ENCODE data around the gene CCDC110. TPM values are rescaled to one million over a fixed set of nuclear protein-coding genes. Genes with fewer than 3 reads are reported as not detected.

The CCDC110 gene
- total RNA-seq, 1 experiment from 2014 or later, result 2.7 TPM

DNA sequence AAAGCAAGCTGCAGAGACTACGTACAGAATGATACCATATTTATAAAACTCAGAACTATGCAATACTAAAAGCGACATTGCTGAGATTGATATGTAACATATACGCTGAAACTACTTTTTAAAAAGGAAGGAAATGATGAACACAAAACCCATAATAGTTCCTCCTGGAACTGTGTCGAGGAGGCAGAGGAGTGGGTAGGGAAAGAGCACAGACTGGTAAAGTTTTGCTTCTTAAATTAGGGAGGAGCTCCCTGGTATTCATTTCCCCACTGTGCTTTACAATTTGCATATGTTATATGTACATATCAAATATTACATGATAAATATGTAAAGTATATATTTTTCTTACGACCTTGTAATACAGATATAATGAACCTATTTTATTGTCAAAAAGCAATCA lies 59.7 kb downstream of the CCDC110 start:
- no TSS peak for BruUV-seq (replicated peaks)
- Histone ChIP-seq H3K9ac (ENCODE audit: low read length) (no peak overlapping the region), H3K4me2 (ENCODE audit: low read length) (no peak overlapping the region), H3K79me2 (ENCODE audit: insufficient read depth, low read length) (no peaks in the 10 kb centered on the region), H3K9me3 (ENCODE audit: control insufficient read depth in 1 of 2, insufficient read depth in 1 of 2, low read depth in 1 of 2, low read length in 2 of 2) (no peaks in the 10 kb centered on the region), H3K36me3 (ENCODE audit: control insufficient read depth in 1 of 2, insufficient read depth in 2 of 2, low read length in 2 of 2) (peaks cover 0 to 4% of the 10 kb centered on the region in 2 experiments; a peak in 1 of 4 replicates), H3K9me2 (ENCODE audit: insufficient read depth) (no peaks in the 10 kb centered on the region), H3K4me1 (ENCODE audit: control insufficient read depth in 1 of 2, insufficient read depth in 2 of 2, low read length in 2 of 2) (no peaks in the 10 kb centered on the region), H3K27me3 (ENCODE audit: insufficient read depth, low read length) (no peaks in the 10 kb centered on the region), H3K27ac (ENCODE audit: low read depth, low read length) (no peak overlapping the region), H2AFZ (ENCODE audit: low read depth, low read length, poor library complexity, severe bottlenecking) (no peak overlapping the region), H3K4me3 (replicated peaks in 1 of 2; ENCODE audit: low read depth in 1 of 2, low read length in 2 of 2) (no peak overlapping the region), H4K20me1 (ENCODE audit: insufficient read depth) (no peaks in the 10 kb centered on the region)
- CTCF ChIA-PET, result no interaction called here
- RAD21 ChIA-PET (ENCODE audit: low non-redundant PET in 1 of 2, low total read pairs in 2 of 2, uncharacterized antibody in 2 of 2, unreplicated experiment in 2 of 2), result no interaction called here
- POLR2A ChIA-PET, result no interaction called here
- TF ChIP-seq REST (IDR thresholded peaks at IDR 0.05; ENCODE audit: low read depth) (no peak), ELF1 (IDR thresholded peaks at IDR 0.05; ENCODE audit: borderline replicate concordance, low read depth) (no peak), POLR2A (IDR thresholded peaks at IDR 0.05; ENCODE audit: borderline replicate concordance, extremely low read depth, insufficient read depth, insufficient read length) (no peak), ZNF274 (IDR thresholded peaks at IDR 0.05; ENCODE audit: low read depth, low read length) (no peak), CEBPB (IDR thresholded peaks at IDR 0.05; ENCODE audit: low read depth) (no peak), YY1 (IDR thresholded peaks at IDR 0.05; ENCODE audit: extremely low read depth, insufficient replicate concordance, low read depth, low read length) (no peak), EZH2phosphoT487 (IDR thresholded peaks at IDR 0.05; ENCODE audit: borderline replicate concordance) (no peak), RAD21 (IDR thresholded peaks at IDR 0.05; ENCODE audit: low read depth) (no peak), EZH2 (IDR thresholded peaks at IDR 0.05) (no peak)
- TF ChIP-seq, protein P1, sequence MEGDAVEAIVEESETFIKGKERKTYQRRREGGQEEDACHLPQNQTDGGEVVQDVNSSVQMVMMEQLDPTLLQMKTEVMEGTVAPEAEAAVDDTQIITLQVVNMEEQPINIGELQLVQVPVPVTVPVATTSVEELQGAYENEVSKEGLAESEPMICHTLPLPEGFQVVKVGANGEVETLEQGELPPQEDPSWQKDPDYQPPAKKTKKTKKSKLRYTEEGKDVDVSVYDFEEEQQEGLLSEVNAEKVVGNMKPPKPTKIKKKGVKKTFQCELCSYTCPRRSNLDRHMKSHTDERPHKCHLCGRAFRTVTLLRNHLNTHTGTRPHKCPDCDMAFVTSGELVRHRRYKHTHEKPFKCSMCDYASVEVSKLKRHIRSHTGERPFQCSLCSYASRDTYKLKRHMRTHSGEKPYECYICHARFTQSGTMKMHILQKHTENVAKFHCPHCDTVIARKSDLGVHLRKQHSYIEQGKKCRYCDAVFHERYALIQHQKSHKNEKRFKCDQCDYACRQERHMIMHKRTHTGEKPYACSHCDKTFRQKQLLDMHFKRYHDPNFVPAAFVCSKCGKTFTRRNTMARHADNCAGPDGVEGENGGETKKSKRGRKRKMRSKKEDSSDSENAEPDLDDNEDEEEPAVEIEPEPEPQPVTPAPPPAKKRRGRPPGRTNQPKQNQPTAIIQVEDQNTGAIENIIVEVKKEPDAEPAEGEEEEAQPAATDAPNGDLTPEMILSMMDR (IDR thresholded peaks at IDR 0.05 in 2 of 3, conservative IDR thresholded peaks at IDR 0.05 in 1 of 3; ENCODE audit: borderline replicate concordance in 1 of 3, insufficient read depth in 1 of 3, low read depth in 2 of 3, low read length in 2 of 3), result no peak
- TF ChIP-seq, protein P2, sequence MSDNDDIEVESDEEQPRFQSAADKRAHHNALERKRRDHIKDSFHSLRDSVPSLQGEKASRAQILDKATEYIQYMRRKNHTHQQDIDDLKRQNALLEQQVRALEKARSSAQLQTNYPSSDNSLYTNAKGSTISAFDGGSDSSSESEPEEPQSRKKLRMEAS (IDR thresholded peaks at IDR 0.05), result no peak
- DNase-seq (ENCODE audit: low read depth, low spot score) (no peak), ATAC-seq (no peak)
- intact Hi-C loops (cut with micrococcal nuclease), result no loop called here

All from HCT116 (cell line).